Dedifferentiated amniotic fluid mesenchymal stem cell (primary cell): Measurements from ENCODE around the gene DAP.
"Not testable (repeated sequence)": the region's sequence is repeated elsewhere in the genome, so short reads cannot be mapped to it uniquely, and the experiment has no call there.

Experiments
- DNase-seq: peaks from one replicate; pipeline ENCODE4 v3.0.0-alpha.2; 2016; ENCODE audit errors: extremely low spot score

The DAP gene, protein sequence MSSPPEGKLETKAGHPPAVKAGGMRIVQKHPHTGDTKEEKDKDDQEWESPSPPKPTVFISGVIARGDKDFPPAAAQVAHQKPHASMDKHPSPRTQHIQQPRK

DNA sequence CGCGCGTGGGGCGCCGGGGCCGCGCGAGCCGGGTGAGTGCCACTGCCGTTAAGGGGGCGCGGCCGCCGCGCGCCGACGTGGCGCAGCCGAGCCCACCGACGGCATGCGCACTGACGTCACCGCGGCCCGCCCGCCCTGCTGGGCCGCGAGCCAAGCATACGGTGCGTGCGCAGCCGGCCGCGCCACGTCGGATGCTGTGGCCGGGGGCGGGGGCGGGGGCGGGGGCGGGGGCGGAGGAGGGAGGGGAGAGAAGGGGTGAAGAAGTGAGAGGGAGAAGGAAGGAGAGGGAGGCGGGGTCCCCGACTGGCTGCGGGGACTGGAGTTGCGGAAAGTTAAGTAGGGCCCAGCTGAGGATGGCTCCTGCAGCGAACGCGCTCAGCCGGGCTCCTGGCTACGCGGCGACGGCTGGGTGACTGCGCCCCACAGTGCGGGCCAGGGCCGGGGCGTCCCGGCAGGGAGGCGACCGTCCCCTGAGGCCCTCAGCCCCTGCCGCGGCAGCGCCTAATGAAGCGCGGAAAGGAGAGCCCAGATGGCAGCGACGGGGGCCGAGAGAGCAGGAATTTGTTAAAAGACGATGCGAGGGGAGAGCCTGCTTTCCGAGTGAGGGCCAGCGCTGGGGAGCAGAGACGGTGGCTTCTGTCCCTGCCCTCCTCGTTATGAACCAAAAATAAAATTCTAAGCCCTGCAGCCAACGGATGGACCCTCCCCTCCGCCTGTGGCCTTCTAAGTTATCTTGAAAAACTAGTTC, at the start of gene DAP:
Gene DAP (minus strand): TSS at position 50 of the 748 bp plus-strand sequence. CDS start 166 bp downstream, outside the sequence.
- peak; percentile 54 for DNase-seq

DNA sequence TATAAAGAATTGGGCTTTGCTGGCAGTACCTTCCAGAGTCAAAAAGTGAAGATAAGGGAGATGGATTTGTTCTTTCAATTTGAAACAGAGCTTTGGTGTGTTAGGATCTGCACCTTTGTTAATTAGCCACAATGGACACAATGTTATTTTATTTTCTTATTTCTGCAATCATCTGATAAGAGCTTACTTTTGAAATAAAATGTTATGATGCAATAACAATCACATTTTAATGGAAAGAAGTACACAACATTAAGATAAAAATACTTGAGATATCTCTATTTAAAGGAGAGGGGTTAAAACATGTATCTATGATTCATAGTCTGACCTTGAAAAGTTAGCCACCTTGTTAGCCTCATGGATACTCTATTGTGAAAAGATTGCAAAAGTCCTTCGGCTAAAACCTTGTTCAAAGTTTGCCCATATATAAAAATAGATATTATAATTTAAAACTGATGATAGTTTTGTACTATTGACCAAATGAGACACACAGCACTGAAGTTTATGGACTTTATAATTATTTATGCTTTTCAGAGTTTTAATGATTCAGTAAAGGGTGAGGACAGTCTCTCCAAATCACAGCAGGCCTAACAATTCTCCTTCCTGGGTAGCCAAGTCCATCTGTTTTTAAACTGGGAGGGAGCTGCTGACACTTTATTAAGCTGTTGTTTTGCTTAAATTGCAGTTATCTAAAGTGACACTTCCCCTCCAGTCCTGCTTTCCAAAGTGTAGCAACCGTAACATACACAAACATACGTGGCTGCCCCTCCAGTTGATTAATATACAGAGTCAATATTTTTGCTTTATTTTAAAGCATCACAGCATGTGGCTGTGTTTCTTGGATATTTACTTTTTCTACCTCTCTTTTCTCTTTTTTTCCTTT, 47.6 kb upstream of the DAP start:
- DNase-seq: no peak

GRCh38 chr5:10801931-10802666, 41.1 kb upstream of the DAP start:
- DNase-seq: no peak

GRCh38 chr5:10800852-10801251, 39.8 kb upstream of the DAP start:
- no peak for DNase-seq

- peak; percentile 45 for DNase-seq
These were observed 36.2 kb upstream of the DAP start for GRCh38 chr5:10797261-10797660.

DNA sequence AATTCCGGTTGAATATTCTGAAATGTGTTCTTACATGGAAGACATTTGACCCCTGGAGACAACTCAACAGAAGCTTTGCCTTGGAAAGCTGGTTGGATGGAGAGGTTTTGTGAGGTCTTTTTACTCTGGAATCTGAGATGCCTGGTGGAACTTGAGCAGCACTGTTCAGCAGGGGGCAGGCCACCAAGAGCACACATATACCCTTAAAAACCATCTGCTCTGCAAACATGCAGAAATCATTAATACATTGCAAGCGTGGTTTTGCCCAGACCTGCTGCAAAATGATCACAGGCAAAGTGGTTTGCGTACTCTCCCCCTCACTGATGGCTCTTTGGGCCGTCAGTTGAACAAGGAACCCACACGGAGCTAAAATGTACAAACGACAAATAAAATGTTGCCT, 32.8 kb upstream of the DAP start:
- DNase-seq: no peak

- DNase-seq: no peak
These were observed 31.3 kb upstream of the DAP start for GRCh38 chr5:10792336-10792735.

GRCh38 chr5:10789726-10790125, 28.7 kb upstream of the DAP start:
- DNase-seq: peak; percentile 22

GRCh38 chr5:10789021-10789420, 28.0 kb upstream of the DAP start:
- DNase-seq: peak; percentile 77

- DNase-seq: no peak
These were observed 27.3 kb upstream of the DAP start for GRCh38 chr5:10788358-10788757.

DNA sequence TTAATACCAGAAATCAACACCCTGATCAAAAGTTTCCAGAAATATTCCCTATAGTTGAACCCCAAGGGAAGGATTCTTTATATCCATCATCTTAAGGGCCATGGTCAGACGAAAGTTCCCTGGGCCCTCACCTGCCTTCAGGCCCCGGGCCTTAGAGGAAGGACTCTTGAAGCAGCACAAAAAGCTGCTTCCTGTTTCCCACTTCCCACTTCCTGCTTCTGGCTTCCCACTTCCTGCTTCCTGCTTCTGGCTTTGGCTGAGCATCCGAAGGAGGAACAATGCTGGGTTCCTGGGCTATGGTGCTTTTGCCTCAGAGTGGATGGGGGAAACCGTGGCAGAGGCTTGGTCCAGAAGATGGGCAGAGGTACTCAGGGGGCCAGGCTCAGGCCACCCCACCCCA, 25.8 kb upstream of the DAP start:
- no peak for DNase-seq

DNA sequence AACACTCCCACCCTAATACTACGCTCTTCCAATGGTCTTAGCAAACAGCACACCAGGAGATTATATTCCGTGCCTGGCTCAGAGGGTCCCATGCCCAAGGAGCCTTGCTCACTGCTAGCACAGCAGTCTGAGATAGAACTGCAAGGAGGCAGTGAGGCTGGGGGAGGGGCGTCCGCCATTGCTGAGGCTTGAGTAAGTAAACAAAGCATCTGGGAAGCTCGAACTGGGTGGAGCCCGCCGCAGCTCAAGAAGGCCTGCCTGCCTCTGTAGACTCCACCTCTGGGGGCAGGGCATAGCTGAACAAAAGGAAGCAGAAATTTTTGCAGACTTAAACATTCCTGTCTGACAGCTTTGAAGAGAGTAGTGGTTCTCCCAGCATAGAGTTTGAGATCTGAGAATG, 19.2 kb upstream of the DAP start:
- DNase-seq: not testable (repeated sequence)

- no peak for DNase-seq
These were observed 18.6 kb upstream of the DAP start for GRCh38 chr5:10779592-10779991.

GRCh38 chr5:10778179-10778910, 17.3 kb upstream of the DAP start:
- DNase-seq: no peak

DNA sequence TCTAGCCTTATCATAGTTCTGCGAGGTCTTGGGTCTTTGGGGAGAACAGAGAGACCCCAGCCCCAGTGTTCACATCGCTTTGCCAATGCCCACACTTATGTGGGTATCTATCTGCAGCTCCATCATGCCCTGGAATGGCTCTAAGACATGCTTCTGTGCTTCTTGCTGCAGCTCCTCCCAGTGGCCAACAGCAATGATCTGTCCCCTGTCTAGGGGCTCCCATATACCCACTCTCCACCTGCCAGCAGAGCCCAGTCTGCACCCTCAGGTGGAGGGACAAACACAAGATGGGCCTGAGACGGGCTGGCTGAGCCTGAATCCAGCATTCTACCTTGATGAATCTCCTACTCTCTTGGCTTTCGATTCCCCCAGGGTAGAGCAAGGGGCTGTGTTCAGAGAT, 14.6 kb upstream of the DAP start:
- DNase-seq: no peak

DNA sequence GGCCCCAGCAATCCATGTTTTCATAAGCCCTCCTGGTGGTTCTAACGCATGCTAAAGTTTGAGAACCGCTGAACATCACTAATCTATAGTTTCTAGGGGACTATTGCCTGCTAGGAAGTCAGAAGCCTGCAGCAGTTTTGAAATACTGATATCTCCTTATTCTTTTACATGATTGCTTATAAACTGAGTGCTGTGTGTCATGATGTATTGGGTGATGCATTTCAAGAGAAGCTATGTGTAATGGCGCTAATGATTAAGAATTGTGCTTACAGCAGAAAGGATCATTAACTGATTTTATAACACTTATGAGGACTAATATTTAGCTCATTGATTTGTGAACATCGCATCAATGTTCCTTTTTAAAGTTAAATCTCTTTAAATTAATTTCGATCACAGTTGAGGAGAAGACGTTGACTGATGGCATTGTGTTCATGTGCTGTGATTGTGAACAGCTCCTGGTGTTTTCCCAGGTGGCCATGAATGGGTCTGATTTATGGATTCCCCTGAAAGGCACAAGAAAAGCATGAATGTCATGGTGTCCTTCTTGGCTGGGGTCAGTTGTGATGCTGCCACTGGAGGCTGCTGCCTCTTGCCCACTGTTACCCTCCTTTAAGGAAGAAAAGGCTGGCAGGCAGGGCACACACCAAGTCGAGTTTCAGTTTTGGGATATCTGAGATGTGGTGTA, 12.0 kb upstream of the DAP start:
- DNase-seq: no peak

DNA sequence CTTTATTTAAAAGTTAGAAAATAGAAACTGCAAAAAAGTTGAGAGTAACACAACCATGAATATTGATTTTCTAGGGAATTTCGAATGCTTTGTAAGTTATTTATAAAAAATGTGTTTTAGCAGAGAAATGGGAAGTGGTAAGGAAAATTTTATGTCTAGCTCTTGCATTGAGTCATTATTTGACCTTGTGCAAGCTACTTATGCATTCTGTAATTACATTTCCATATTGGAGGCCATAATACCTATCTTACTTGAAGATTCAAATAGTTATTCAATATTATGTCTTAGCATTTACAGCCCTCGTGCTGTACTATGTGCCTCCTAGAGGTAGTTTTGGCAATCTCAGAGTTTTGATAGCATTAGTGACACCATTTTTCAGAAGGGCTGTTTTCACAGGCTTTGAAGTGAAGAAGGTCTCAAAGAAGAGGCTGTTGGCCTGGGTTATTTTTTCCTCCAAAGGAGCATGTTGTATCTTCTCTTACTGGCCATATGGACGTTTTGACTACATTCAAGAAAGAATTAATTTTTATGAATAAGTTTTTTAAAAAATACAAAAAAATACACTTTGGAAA, 7.4 kb upstream of the DAP start:
- no peak for DNase-seq

DNA sequence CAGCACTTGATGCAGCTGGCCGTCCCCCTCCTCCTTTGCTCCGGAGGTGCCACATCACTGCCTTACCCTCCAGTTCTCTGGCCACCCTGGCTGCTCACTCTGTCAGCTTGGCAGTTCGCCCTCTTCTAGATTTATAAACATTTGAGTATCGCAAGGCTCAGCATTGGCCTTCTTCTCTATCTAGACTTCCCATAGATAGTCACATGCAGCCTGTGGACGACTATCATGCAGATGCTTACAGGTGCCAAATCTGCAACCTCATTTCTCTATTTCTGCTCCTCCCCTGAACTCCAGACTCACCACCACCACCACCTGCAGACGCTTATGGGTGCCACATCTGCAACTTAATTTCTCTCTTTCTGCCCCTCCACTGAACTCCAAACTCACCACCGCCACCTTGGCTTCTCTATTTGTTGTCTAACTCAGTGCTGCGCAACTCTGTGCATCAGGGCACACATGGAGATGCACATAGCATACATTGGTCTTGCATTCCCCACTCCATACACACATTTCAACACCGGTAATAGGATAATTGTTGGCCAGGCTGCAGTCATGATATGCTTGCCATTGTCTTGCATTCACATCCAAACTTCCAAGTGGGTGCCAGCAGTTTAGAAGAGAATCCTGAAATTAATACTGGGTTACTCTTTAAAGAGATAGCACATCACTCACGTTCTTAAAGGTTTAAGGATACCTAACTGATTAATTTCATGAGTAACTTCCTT, 1.9 kb upstream of the DAP start:
- no peak for DNase-seq

DNA sequence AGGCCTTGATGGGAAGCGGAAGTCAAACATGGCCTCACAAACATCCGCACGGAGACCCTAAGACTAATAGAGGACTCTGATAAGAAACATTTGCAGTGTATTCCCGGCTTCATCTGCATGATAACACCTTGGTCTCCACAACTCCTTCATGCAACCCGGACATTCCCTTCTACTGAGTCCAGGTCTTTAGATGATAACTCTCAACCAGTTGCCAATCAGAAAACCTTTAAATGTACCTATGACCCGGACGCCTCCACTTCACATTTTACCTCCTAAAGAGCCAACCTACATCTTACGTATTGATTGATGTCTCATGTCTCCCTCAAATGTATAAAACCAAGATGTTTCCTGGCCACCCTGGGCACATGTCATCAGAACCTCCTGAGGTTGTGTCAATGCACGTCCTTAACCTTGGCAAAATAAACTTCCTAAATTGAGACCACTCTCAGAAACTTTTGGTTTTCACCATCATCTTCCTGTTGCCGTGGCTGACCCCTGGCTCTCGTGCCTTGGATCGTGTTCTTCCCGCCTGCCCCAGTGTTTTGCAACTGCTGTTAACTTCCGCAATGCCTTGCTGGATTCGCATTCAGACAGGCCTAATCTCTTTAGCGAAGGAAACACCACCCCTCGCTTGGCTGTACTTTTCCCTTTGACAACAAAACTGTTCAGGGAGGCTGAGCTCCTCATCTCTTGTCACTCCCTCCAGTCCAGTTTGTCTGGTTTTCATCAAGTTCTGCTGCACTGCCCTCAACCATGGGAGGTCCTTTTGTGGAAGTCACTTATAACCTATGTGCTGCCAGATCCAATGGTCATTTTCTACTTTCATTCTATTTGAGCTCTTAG, 1.1 kb upstream of the DAP start:
- DNase-seq: no peak
